GM12875 (cell line): Measurements from ENCODE around the gene FBXO11.

Experiments
- H3K4me3 ChIP-seq: one replicate; pipeline ENCODE4 v1.5.1; 2011; ENCODE audit warnings: low read depth, low read length, control low read depth
- CTCF ChIP-seq: IDR thresholded peaks from 2 replicates; pipeline ENCODE4 v1.5.1; 2011; ENCODE audit warnings: low read depth, mild to moderate bottlenecking, control low read depth, inconsistent platforms, low read length, moderate library complexity, borderline replicate concordance; ENCODE audit not compliant: insufficient read depth

The FBXO11 gene

DNA sequence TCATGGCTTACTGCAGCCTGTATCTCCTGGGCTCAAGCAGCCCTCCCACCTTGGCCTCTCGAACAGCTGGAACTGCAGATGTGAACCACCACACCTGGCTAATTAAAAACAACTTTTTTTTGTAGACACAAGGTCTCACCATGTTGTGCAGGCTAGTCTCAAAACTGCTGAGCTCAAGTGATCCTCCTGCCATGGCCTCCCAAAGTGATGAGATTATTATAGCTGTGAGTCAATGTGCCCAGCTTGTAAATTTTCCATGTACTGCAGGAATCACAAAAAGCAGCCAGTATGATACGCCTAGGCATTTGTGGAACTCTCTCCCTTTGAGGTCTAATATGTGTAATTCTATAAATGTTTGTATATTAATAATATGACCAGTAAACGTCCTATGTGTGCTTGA, 63.5 kb downstream of the FBXO11 start:
- TF ChIP-seq CTCF, result no peak
- no peak overlapping the region for H3K4me3 ChIP-seq

GRCh38 chr2:47838686-47839085, 67.6 kb downstream of the FBXO11 start:
- no peak for TF ChIP-seq CTCF
- H3K4me3 ChIP-seq, result no peak overlapping the region

DNA sequence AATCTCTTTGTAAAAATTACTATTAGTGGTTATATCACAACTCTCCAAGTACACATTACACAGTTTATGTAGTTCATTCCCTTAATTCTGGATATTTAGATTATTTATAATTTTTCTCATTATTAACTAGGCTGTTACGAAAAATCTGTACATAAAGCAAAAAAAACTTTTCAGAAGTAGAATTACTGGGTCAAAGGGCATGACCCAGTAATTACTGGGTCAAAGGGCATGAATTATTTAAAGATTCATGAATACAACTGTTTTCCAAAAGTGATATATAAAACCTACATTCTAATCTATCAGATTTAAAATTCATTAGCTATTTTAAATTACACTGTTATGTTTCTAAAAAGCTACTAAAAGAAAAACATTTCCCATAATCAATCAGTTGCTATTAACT, 68.0 kb downstream of the FBXO11 start:
- TF ChIP-seq CTCF, result no peak
- H3K4me3 ChIP-seq, result no peak overlapping the region

DNA sequence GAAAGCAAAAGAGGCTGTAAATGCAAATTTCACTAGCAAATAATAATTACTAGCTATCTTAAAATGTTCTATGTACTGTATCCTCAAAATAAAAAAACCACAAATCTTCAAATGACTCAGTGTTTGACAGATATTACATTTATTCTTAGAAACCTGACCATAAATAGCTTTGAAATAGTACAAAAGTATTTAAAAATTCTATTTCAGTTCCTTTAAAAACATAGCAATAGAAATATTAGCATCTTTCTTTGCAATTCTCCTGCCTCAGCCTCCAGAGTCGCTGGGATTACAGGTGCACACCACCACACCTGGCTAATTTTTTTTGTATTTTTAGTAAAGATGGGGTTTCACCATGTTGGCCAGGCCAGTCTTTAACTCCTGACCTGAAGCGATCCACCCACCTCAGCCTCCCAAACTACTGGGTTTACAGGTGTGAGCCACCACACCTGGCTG, 72.8 kb downstream of the FBXO11 start:
- no peak for TF ChIP-seq CTCF
- H3K4me3 ChIP-seq, result no peak overlapping the region

DNA sequence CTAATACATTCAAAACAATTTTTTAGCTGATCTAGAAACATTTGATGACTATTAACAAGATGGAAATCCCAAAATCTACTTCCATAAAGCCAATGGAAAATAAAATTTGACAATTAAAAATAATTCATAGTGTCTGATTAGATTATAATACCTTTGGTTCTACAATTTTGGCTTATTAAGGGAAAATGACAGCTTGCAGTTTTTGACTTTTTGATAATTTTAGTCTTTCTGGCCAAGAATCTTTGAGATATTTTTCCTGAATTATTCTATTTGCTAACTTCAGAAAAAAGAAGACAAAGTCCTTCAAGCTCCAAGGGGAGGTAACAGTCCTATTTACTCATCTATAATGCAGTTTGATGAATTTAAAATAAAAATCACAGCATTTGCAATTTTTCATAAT, 83.8 kb downstream of the FBXO11 start:
- TF ChIP-seq CTCF, result no peak

DNA sequence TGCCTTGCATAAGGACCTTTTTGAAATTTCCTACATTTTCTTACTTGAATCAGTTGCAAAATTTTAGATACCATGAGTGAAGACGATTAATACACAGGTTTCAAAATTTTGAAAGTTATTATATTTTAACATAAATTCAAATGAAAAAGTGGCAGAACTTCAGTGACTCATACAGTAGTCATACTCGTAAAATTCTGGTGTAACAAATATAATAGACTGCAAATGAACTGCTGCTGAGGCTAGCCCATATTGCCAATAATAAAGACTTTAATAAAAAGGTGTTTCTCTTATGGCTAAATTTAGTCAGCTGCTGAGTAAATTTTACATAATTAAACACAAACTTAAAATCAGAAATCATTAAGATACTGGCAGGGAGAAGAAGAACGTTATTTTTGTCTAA, 86.5 kb downstream of the FBXO11 start:
- no peak overlapping the region for H3K4me3 ChIP-seq
- TF ChIP-seq CTCF, result no peak

More for the DNA sequence above, 83.8 kb downstream of the FBXO11 start:
- H3K4me3 ChIP-seq, result no peak overlapping the region

DNA sequence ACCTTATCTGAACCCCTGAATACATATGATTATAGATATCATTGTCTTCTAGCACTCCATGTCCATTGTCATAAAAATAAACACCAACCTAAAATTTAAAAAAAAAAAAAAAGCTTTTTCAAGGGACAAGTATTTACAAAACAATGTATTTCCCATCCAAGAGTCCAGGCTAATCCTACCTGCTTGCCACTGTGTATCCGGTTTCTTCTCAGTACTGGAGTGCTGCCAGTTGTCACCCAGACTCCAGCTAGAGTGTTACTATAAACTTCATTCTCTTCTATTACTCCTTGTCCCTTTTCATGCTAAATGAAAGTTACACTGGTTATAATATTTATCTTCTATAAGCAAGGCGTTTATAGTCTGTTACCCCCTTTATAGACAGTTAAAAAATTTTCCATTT, 87.5 kb downstream of the FBXO11 start:
- no peak overlapping the region for H3K4me3 ChIP-seq
- no peak for TF ChIP-seq CTCF
